HG03135 (cell line): ENCODE results near the gene CKS1B.
"Not testable (repeated sequence)": the region's sequence is repeated elsewhere in the genome, so short reads cannot be mapped to it uniquely, and the experiment has no call there.

ENCODE experiments used
- ATAC-seq: cut with Tn5 transposase; IDR thresholded peaks from one replicate; pipeline ENCODE4 v1.9.1; 2021; ENCODE audit warnings: mild to moderate bottlenecking, moderate library complexity; ENCODE audit not compliant: unreplicated experiment

The CKS1B gene

GRCh38 chr1:154963643-154964042 is 10.8 kb upstream of the CKS1B start:
- no peak for ATAC-seq

GRCh38 chr1:154964359-154964758 is 10.1 kb upstream of the CKS1B start:
- no peak for ATAC-seq

- ATAC-seq = no peak
Observed at GRCh38 chr1:154966111-154966510, 8.4 kb upstream of the CKS1B start.

GRCh38 chr1:154967331-154967950 is 7.0 kb upstream of the CKS1B start:
- no peak for ATAC-seq

GRCh38 chr1:154968731-154969130 is 5.8 kb upstream of the CKS1B start:
- no peak for ATAC-seq

- ATAC-seq = no peak
Observed at GRCh38 chr1:154969246-154969645, 5.2 kb upstream of the CKS1B start.

- ATAC-seq = no peak
Observed at GRCh38 chr1:154969860-154970452, 4.5 kb upstream of the CKS1B start.

GRCh38 chr1:154970631-154971340 is 3.7 kb upstream of the CKS1B start, which contains the start of gene SHC1:
Gene SHC1, minus strand, starts transcription at chr1:154970747. Its CDS starts 221 bp downstream, at chr1:154970526.
- ATAC-seq = no peak

- no peak for ATAC-seq
Observed at GRCh38 chr1:154971341-154971998, 3.0 kb upstream of the CKS1B start.

- no peak for ATAC-seq
Observed at GRCh38 chr1:154972213-154972516, 2.3 kb upstream of the CKS1B start.

- no peak for ATAC-seq
Observed at GRCh38 chr1:154972517-154973343, 1.8 kb upstream of the CKS1B start.

- ATAC-seq = peak; percentile 24
Observed at GRCh38 chr1:154973344-154974101, 958 bp upstream of the CKS1B start.

GRCh38 chr1:154974808-154975408 is 427 bp downstream of the CKS1B start:
- peak; percentile 43 for ATAC-seq

GRCh38 chr1:154975409-154976059 is 1.1 kb downstream of the CKS1B start:
- ATAC-seq = no peak

- ATAC-seq = not testable (repeated sequence)
Observed at GRCh38 chr1:154977762-154978161, 3.3 kb downstream of the CKS1B start.

- no peak for ATAC-seq
Observed at GRCh38 chr1:154978360-154978759, 3.9 kb downstream of the CKS1B start.

GRCh38 chr1:154982341-154982740 is 7.9 kb downstream of the CKS1B start:
- no peak for ATAC-seq

- ATAC-seq = peak; percentile 97
Observed at GRCh38 chr1:154982897-154983648, 8.6 kb downstream of the CKS1B start, which contains the start of gene FLAD1. Gene FLAD1, plus strand, starts transcription at chr1:154983344. Its CDS starts 351 bp downstream, at chr1:154983695.
